Activated CD4-positive, alpha-beta T cell treated with anti-CD3 and anti-CD28 coated beads, Interleukin-2, amount 50 U/mL, for 1 hour (primary cell): Measurements from ENCODE around the gene TRPC5OS.

Experiments used
- DNase-seq: peaks from one replicate; pipeline ENCODE4 v3.0.0-alpha.2; 2020

TRPC5OS gene

GRCh38 chrX:111914398-111915090, 38.6 kb downstream of the TRPC5OS start:
- DNase-seq = no peak

GRCh38 chrX:111917591-111917990, 41.6 kb downstream of the TRPC5OS start:
- no peak for DNase-seq

- no peak for DNase-seq
These were observed 52.5 kb downstream of the TRPC5OS start for GRCh38 chrX:111928456-111928855.
